ENCODE data around the gene FAM107A. TPM values are rescaled to one million over a fixed set of nuclear protein-coding genes. Genes with fewer than 3 reads are reported as not detected.

FAM107A gene
- total and polyA plus RNA-seq, 2 of the 13 experiments (the other 11 are each of a cell fraction or from before 2014, with no cell fraction given) = not detected

GRCh38 chr3:58588030-58588614 lies 10.9 kb upstream of the FAM107A start (continued):
- no peak for TF ChIP-seq CENPT (CRISPR knock-in tag; IDR thresholded peaks at IDR 0.05; ENCODE audit: low read depth)
- TF ChIP-seq SIX4 (CRISPR knock-in tag; IDR thresholded peaks at IDR 0.05) = peak; percentile 29; the same call in 1 of the 2 replicates
- TF ChIP-seq ZNF12 (CRISPR knock-in tag; IDR thresholded peaks at IDR 0.05) = 0 out of 2 replicates have a peak, but pooled peaks have one; percentile 55
- TF ChIP-seq RXRB (CRISPR knock-in tag; IDR thresholded peaks at IDR 0.05; ENCODE audit: borderline replicate concordance) = 0 out of 2 replicates have a peak, but pooled peaks have one; percentile 14

GRCh38 chr3:58586776-58587192 lies 9.6 kb upstream of the FAM107A start:
- ChIA-PET CTCF (ENCODE audit: low intra/inter-chr PET ratio, low total read pairs) (no interaction called here), POLR2A (no interaction called here)
- no peaks in the 10 kb centered on the region for H3K9me3 ChIP-seq (ENCODE audit: low read length)
- no peaks in the 10 kb centered on the region for H3K79me2 ChIP-seq (ENCODE audit: insufficient read depth, low read length)
- H3K4me1 ChIP-seq (ENCODE audit: insufficient read depth, low read length) = peaks cover 14% of the 10 kb centered on the region
- no peak overlapping the region for H3K4me2 ChIP-seq (ENCODE audit: low read depth, low read length)
- WGBS (ENCODE audit: low lambda C conversion rate) = 92% methylated on average over 34 of the region's 44 CpGs
- intact Hi-C loops (cut with micrococcal nuclease; ENCODE audit: unreplicated experiment) = no loop called here
- in situ Hi-C loops (cut with HindIII; ENCODE audit: extremely low pct_ligation_motif_present, low pct_unique_long_range_greater_than_20kb) = no loop called here
- no peak overlapping the region for H2AFZ ChIP-seq (ENCODE audit: low read length)
- FAIRE-seq = no peak
- H3K9ac ChIP-seq (ENCODE audit: insufficient read depth, low read depth, low read length) = no peak overlapping the region
- no peaks in the 10 kb centered on the region for H3K36me3 ChIP-seq (replicated peaks in 1 of 2; ENCODE audit: control insufficient read depth in 1 of 2, insufficient read depth in 2 of 2, low read length in 2 of 2)
- no peak overlapping the region for H3K4me3 ChIP-seq (replicated peaks in 1 of 3; ENCODE audit: insufficient read depth in 1 of 3, low read depth in 2 of 3, low read length in 3 of 3)
- no peak overlapping the region for H3K27ac ChIP-seq (ENCODE audit: extremely low read length, insufficient read depth, low read length)
- no peak for DNase-seq (ENCODE audit: low spot score)
- BruUV-seq (replicated peaks) = no TSS peak
- H3K27me3 ChIP-seq (ENCODE audit: control insufficient read depth in 1 of 2, insufficient read depth in 2 of 2, low read length in 2 of 2) = peaks cover 1 to 9% of the 10 kb centered on the region in 2 experiments; a peak in 3 of 5 replicates
- H4K20me1 ChIP-seq (ENCODE audit: insufficient read depth, low read length) = no peaks in the 10 kb centered on the region
- no peak for ATAC-seq
- TF ChIP-seq FOSL2 (CRISPR knock-in tag; IDR thresholded peaks at IDR 0.05) (no peak), FOXC1 (CRISPR knock-in tag; IDR thresholded peaks at IDR 0.05; ENCODE audit: borderline replicate concordance) (no peak), HHEX (CRISPR knock-in tag; IDR thresholded peaks at IDR 0.05) (no peak), DMAP1 (CRISPR knock-in tag; IDR thresholded peaks at IDR 0.05) (no peak), ZNF737 (CRISPR knock-in tag; IDR thresholded peaks at IDR 0.05; ENCODE audit: borderline replicate concordance) (no peak), MED13 (CRISPR knock-in tag; IDR thresholded peaks at IDR 0.05) (no peak), MEF2D (CRISPR knock-in tag; IDR thresholded peaks at IDR 0.05) (no peak), ATF2 (CRISPR knock-in tag; IDR thresholded peaks at IDR 0.05) (no peak), BCLAF1 (IDR thresholded peaks at IDR 0.05) (no peak), NCOA2 (CRISPR knock-in tag; IDR thresholded peaks at IDR 0.05) (no peak), ZNF552 (CRISPR knock-in tag; IDR thresholded peaks at IDR 0.05; ENCODE audit: borderline replicate concordance) (no peak), ZSCAN22 (CRISPR knock-in tag; IDR thresholded peaks at IDR 0.05) (no peak), ZNF770 (CRISPR knock-in tag; IDR thresholded peaks at IDR 0.05) (no peak), PITX1 (CRISPR knock-in tag; IDR thresholded peaks at IDR 0.05) (no peak)

All from HepG2 (cell line).